Measurements from ENCODE around the gene NCBP3.
"Not testable (repeated sequence)": the region's sequence is repeated elsewhere in the genome, so short reads cannot be mapped to it uniquely, and the experiment has no call there.

The NCBP3 gene

GRCh38 chr17:3846437-3847164 is 555 bp upstream of the NCBP3 start:
- DNase-seq, result no peak

GRCh38 chr17:3845291-3845620 is 790 bp downstream of the NCBP3 start:
- no peak for DNase-seq

- DNase-seq, result not testable (repeated sequence)
These were observed 1.5 kb downstream of the NCBP3 start for GRCh38 chr17:3844556-3844955.

GRCh38 chr17:3843935-3844516 is 2.0 kb downstream of the NCBP3 start:
- DNase-seq, result peak; percentile 24

- no peak for DNase-seq
These were observed 7.8 kb downstream of the NCBP3 start for GRCh38 chr17:3838206-3838605.

- no peak for DNase-seq
These were observed 9.5 kb downstream of the NCBP3 start for GRCh38 chr17:3836551-3836950.

- no peak for DNase-seq
These were observed 10.4 kb downstream of the NCBP3 start for GRCh38 chr17:3835410-3836229.

- no peak for DNase-seq
These were observed 11.2 kb downstream of the NCBP3 start for GRCh38 chr17:3834811-3835210.

- no peak for DNase-seq
These were observed 17.2 kb downstream of the NCBP3 start for GRCh38 chr17:3828852-3829232.

GRCh38 chr17:3828151-3828851 is 17.7 kb downstream of the NCBP3 start:
- DNase-seq, result no peak

GRCh38 chr17:3827124-3827773 is 18.8 kb downstream of the NCBP3 start:
- DNase-seq, result peak; percentile 19

GRCh38 chr17:3826191-3826590 is 19.9 kb downstream of the NCBP3 start:
- DNase-seq, result no peak

GRCh38 chr17:3821101-3821500 is 24.9 kb downstream of the NCBP3 start:
- DNase-seq, result no peak

- DNase-seq, result no peak
These were observed 27.3 kb downstream of the NCBP3 start for GRCh38 chr17:3818786-3819185.

- no peak for DNase-seq
These were observed 28.0 kb downstream of the NCBP3 start for GRCh38 chr17:3817851-3818605.

GRCh38 chr17:3815925-3816324 is 30.1 kb downstream of the NCBP3 start:
- DNase-seq, result no peak

GRCh38 chr17:3815122-3815521 is 30.9 kb downstream of the NCBP3 start:
- no peak for DNase-seq

GRCh38 chr17:3814361-3814760 is 31.7 kb downstream of the NCBP3 start:
- DNase-seq, result no peak

GRCh38 chr17:3813171-3813570 is 32.9 kb downstream of the NCBP3 start:
- DNase-seq, result no peak

- no peak for DNase-seq
These were observed 33.3 kb downstream of the NCBP3 start for GRCh38 chr17:3812771-3813170.

GRCh38 chr17:3812284-3812683 is 33.8 kb downstream of the NCBP3 start:
- no peak for DNase-seq

- DNase-seq, result no peak
These were observed 36.0 kb downstream of the NCBP3 start for GRCh38 chr17:3810019-3810418.
